ENCODE measurements around the gene RTTN. TPM values are rescaled to one million over a fixed set of nuclear protein-coding genes. Genes with fewer than 3 reads are reported as not detected.

The RTTN gene
- total RNA-seq, 1 donor from 2014 or later: 52.4 TPM

DNA sequence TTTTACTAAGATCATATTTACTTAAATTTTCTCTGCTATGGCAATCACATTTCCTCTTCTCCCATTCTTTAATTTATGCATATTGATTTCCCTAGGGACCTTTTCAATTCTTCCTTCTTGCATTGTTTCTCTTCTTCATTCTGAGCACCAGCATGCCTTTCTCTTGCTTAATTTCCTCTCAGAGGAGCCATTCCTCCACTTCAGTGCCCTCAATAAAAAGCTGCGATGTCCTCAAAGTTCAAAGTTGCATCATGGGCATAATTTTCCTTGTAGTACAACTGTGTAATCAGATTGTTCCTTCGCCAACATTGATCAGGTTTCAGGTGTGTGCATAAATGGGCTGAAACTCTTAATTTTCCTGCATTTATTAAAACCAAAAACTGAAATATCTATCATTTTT is 236.0 kb downstream of the RTTN start:
- no peak overlapping the region for H3K4me3 ChIP-seq
- no peaks in the 10 kb centered on the region for H3K9me3 ChIP-seq (ENCODE audit: low read depth)
- H3K36me3 ChIP-seq: no peaks in the 10 kb centered on the region
- H3K27ac ChIP-seq: no peak overlapping the region
- no peak overlapping the region for H2AFZ ChIP-seq (replicated peaks)
- no peak for DNase-seq (ENCODE audit: low spot score)
- no peaks in the 10 kb centered on the region for H3K79me2 ChIP-seq (ENCODE audit: low read depth)
- no peaks in the 10 kb centered on the region for H3K36me3 Mint-ChIP-seq
- no peaks in the 10 kb centered on the region for H4K20me1 ChIP-seq (ENCODE audit: low read depth)
- H3K27ac Mint-ChIP-seq: no peak overlapping the region
- H3K4me1 ChIP-seq: no peaks in the 10 kb centered on the region
- H3K9ac ChIP-seq: no peak overlapping the region
- H3K4me2 ChIP-seq: no peak overlapping the region
- no peaks in the 10 kb centered on the region for H3K27me3 ChIP-seq
- H3K4me3 Mint-ChIP-seq: no peak overlapping the region
- no peaks in the 10 kb centered on the region for H3F3A ChIP-seq (ENCODE audit: low read depth)
- TF ChIP-seq EZH2phosphoT487 (IDR thresholded peaks at IDR 0.05) (no peak), EZH2 (IDR thresholded peaks at IDR 0.05) (no peak)
- TF ChIP-seq, protein P1, sequence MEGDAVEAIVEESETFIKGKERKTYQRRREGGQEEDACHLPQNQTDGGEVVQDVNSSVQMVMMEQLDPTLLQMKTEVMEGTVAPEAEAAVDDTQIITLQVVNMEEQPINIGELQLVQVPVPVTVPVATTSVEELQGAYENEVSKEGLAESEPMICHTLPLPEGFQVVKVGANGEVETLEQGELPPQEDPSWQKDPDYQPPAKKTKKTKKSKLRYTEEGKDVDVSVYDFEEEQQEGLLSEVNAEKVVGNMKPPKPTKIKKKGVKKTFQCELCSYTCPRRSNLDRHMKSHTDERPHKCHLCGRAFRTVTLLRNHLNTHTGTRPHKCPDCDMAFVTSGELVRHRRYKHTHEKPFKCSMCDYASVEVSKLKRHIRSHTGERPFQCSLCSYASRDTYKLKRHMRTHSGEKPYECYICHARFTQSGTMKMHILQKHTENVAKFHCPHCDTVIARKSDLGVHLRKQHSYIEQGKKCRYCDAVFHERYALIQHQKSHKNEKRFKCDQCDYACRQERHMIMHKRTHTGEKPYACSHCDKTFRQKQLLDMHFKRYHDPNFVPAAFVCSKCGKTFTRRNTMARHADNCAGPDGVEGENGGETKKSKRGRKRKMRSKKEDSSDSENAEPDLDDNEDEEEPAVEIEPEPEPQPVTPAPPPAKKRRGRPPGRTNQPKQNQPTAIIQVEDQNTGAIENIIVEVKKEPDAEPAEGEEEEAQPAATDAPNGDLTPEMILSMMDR (IDR thresholded peaks at IDR 0.05): no peak
- peaks cover 15% of the 10 kb centered on the region for H3K9me3 Mint-ChIP-seq
- peaks cover 3% of the 10 kb centered on the region for H3K4me1 Mint-ChIP-seq
- H3K27me3 Mint-ChIP-seq (ENCODE audit: insufficient read depth, low read depth): peaks cover 2% of the 10 kb centered on the region

DNA sequence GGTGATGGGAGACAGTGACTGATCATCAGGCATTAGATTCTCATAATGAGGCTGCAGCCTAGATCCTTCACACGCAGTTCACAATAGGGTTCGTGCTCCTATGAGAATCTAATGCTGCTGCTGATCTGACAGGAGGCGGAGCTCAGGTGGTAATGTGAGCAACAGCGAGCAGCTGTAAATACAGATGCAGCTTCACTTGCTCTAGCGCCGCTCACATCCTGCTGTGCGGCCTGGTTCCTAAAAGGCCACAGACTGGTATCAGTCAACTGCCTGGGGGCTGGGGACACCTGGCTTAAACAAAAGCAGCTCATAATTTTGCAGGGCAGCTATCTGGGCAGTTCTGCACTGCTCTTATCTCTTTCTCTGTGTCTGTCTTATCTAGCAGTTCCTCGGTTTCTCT is 237.4 kb downstream of the RTTN start:
- Histone ChIP-seq H3K4me1 (no peaks in the 10 kb centered on the region), H3K79me2 (ENCODE audit: low read depth) (no peaks in the 10 kb centered on the region), H3K9me3 (ENCODE audit: low read depth) (no peaks in the 10 kb centered on the region), H3K36me3 (no peaks in the 10 kb centered on the region), H3K4me2 (no peak overlapping the region), H3K4me3 (no peak overlapping the region), H3K27ac (no peak overlapping the region), H3K9ac (no peak overlapping the region), H2AFZ (replicated peaks) (no peak overlapping the region), H4K20me1 (ENCODE audit: low read depth) (no peaks in the 10 kb centered on the region), H3K27me3 (no peaks in the 10 kb centered on the region), H3F3A (ENCODE audit: low read depth) (no peaks in the 10 kb centered on the region)
- no peak for DNase-seq (ENCODE audit: low spot score)
- TF ChIP-seq, protein P1 (IDR thresholded peaks at IDR 0.05): no peak
- TF ChIP-seq EZH2phosphoT487 (IDR thresholded peaks at IDR 0.05) (no peak), EZH2 (IDR thresholded peaks at IDR 0.05) (no peak)
- peaks cover 2% of the 10 kb centered on the region for H3K27me3 Mint-ChIP-seq (ENCODE audit: insufficient read depth, low read depth)
- no peak overlapping the region for H3K4me3 Mint-ChIP-seq
- H3K27ac Mint-ChIP-seq: no peak overlapping the region
- peaks cover 3% of the 10 kb centered on the region for H3K4me1 Mint-ChIP-seq
- H3K36me3 Mint-ChIP-seq: no peaks in the 10 kb centered on the region
- H3K9me3 Mint-ChIP-seq: peaks cover 14% of the 10 kb centered on the region

DNA sequence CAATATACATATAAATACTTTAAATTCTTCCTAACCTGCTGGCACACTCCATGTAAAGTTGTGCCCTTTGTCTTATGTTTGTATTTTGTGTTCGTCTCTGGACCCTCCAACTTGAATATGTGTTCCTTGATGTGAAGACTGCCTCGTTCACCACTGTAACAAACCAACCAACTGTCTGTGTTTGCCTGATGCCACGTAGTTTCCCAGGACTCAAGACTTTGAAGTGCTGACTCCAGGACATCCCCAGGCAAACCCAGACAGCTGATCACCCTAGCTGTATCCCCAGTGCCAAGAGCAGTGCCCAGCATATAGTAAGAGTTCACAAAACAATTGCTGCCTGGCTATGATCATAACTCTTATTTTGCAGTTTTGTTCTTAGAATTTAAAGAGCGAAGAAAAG is 242.3 kb downstream of the RTTN start:
- H3K4me1 Mint-ChIP-seq: peaks cover 1% of the 10 kb centered on the region

More for the DNA sequence above, 242.3 kb downstream of the RTTN start:
- H3K36me3 ChIP-seq: no peaks in the 10 kb centered on the region
- DNase-seq (ENCODE audit: low spot score): no peak
- TF ChIP-seq EZH2 (IDR thresholded peaks at IDR 0.05): no peak
- no peak for TF ChIP-seq EZH2phosphoT487 (IDR thresholded peaks at IDR 0.05)
- TF ChIP-seq, protein P1 (IDR thresholded peaks at IDR 0.05): no peak
- H2AFZ ChIP-seq (replicated peaks): no peak overlapping the region
- Mint-ChIP-seq H3K36me3 (no peaks in the 10 kb centered on the region), H3K4me3 (no peak overlapping the region), H3K9me3 (peaks cover 3% of the 10 kb centered on the region), H3K27me3 (ENCODE audit: insufficient read depth, low read depth) (peaks cover 4% of the 10 kb centered on the region), H3K27ac (no peak overlapping the region)
- no peaks in the 10 kb centered on the region for H3K79me2 ChIP-seq (ENCODE audit: low read depth)
- no peaks in the 10 kb centered on the region for H3F3A ChIP-seq (ENCODE audit: low read depth)
- no peaks in the 10 kb centered on the region for H3K9me3 ChIP-seq (ENCODE audit: low read depth)
- H4K20me1 ChIP-seq (ENCODE audit: low read depth): no peaks in the 10 kb centered on the region
- no peak overlapping the region for H3K27ac ChIP-seq
- H3K4me3 ChIP-seq: no peak overlapping the region
- no peaks in the 10 kb centered on the region for H3K27me3 ChIP-seq
- no peak overlapping the region for H3K4me2 ChIP-seq
- no peak overlapping the region for H3K9ac ChIP-seq
- H3K4me1 ChIP-seq: no peaks in the 10 kb centered on the region

Measured in neural progenitor cell (in vitro differentiated cells).